AG20443 (cell line): Measurements from ENCODE around the gene PDGFRB.

ENCODE experiments used
- DNase-seq: peaks from one replicate; pipeline ENCODE4 v3.0.0; 2012; ENCODE audit warnings: low spot score, mixed read lengths

PDGFRB gene

GRCh38 chr5:150129813-150130492 is 25.7 kb downstream of the PDGFRB start:
- DNase-seq, result peak; percentile 88

- DNase-seq, result no peak
Observed at GRCh38 chr5:150129454-150129812, 26.2 kb downstream of the PDGFRB start.

- DNase-seq, result no peak
Observed at GRCh38 chr5:150126921-150127265, 28.8 kb downstream of the PDGFRB start.

GRCh38 chr5:150126199-150126920 is 29.3 kb downstream of the PDGFRB start:
- no peak for DNase-seq

GRCh38 chr5:150125334-150125733 is 30.3 kb downstream of the PDGFRB start:
- no peak for DNase-seq

- DNase-seq, result no peak
Observed at GRCh38 chr5:150124596-150124995, 31.0 kb downstream of the PDGFRB start.

GRCh38 chr5:150124111-150124557 is 31.5 kb downstream of the PDGFRB start:
- no peak for DNase-seq

- no peak for DNase-seq
Observed at GRCh38 chr5:150123542-150123941, 32.1 kb downstream of the PDGFRB start.

- no peak for DNase-seq
Observed at GRCh38 chr5:150122536-150123481, 32.8 kb downstream of the PDGFRB start.

- DNase-seq, result no peak
Observed at GRCh38 chr5:150122158-150122510, 33.5 kb downstream of the PDGFRB start.

- no peak for DNase-seq
Observed at GRCh38 chr5:150121448-150122157, 34.0 kb downstream of the PDGFRB start.

GRCh38 chr5:150120617-150121447 is 34.8 kb downstream of the PDGFRB start:
- DNase-seq, result no peak

GRCh38 chr5:150120062-150120441 is 35.6 kb downstream of the PDGFRB start:
- no peak for DNase-seq

- no peak for DNase-seq
Observed at GRCh38 chr5:150119421-150120061, 36.1 kb downstream of the PDGFRB start.

- DNase-seq, result no peak
Observed at GRCh38 chr5:150118561-150119229, 37.0 kb downstream of the PDGFRB start.

- DNase-seq, result no peak
Observed at GRCh38 chr5:150117945-150118560, 37.6 kb downstream of the PDGFRB start.

- DNase-seq, result peak; percentile 52
Observed at GRCh38 chr5:150116667-150117400, 38.8 kb downstream of the PDGFRB start.

- no peak for DNase-seq
Observed at GRCh38 chr5:150114773-150115408, 40.8 kb downstream of the PDGFRB start.
